HG02852 (cell line): ENCODE measurements around the gene SPATS2.

Experiments
- ATAC-seq: cut with Tn5 transposase; IDR thresholded peaks from one replicate; pipeline ENCODE4 v1.9.1; 2021; ENCODE audit warnings: mild to moderate bottlenecking, moderate library complexity; ENCODE audit not compliant: unreplicated experiment

SPATS2 gene

DNA sequence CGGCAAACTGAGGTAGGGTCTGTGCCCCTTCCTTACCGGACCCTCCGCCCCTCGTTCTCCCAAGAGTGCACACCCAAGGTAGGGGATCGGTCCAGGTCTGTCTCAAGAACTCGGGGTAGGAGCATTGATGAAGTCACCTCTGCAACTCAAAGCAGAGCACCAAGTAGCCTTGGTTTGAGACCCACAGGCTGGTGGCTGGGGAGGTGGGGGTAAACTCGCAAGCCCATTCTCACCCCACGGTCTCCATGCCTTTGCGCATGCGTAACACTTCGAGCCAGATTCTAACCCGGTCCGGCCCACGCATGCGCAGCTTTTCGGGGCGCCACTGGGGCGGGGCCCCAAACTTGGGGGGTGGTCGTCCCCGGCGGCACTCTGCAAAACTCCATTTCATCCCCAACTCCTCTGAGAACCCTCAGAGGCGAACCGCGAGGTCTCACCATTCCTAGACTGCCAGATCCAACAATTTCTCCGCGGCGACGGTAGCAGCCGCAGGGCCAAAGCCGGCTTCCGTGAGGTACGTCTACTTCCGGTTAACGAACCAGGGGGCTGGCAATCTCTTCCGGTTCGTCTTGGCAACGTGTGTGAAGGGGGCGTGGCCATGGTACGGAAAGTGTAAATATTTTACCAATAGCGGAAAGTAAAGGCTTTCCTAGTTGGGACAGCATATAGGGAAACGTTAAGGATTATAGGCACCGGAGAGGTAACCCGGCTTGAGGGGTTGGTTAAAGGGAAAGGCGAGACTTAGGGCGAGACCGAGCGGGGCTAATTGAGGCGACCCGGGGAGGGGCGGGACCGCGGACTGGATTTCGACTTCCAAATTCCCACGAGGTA, 200.6 kb downstream of the SPATS2 start, which contains the start of gene MCRS1:
TSS of gene MCRS1 (minus strand) at position 532 of the 831 bp plus-strand sequence. CDS start 1,411 bp downstream, outside the sequence.
- ATAC-seq, result peak; percentile 87

DNA sequence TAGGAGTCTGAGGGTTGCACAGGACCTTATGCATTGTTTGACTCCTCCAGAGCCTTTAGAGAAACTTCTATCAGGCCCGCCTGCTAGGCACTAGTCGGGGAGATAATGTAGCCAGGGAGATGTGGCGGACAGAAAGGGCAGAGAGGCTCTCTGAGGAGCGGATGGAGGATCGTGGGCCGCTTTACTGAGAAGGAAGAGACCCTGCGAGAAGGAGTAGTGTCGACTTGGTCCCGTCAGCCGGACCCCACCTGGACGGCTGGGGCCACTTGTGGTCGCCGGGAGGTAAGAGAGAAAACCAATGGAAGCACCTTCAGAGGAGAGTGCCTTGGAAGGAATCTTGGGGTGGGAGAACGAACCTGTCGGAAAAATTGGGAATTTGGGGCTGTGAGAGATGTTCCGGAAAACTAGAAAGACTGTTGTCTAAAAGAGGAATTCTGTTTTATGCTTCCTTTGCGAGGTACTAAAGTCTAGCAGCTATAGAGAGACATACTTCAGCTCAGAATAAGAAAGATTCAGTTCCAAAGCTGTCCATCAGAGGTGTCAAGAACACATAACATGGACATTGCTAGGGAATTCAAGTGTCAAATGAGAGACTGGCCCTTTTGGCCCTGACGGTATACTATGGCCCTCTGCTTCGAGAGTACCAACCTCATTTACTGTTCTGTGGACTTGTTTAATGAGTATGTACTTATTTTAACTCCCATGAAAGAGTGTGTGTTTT, 201.3 kb downstream of the SPATS2 start:
- ATAC-seq, result peak; percentile 27
